ENCODE measurements around the gene DNAL4.

Gene DNAL4

DNA sequence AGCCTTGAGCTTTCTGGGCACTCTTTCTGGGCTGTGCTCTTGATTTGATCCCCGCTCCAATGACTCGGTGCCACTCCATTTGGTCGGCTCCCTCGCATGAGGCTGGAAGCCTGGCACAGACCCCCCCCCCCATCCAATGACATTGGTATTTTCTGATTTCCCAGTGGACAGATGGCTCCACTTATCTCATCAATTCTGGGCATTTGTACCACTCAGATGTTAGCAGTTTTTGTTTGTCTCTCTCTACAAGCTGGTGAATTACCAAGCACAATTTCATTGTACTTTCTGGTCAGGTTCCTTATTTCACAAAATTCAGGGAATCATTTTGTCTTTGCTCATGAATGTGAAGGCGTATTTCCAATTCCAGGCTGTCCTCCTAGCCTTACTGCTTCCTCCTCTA is 9.1 kb downstream of the DNAL4 start:
- no peak for DNase-seq (ENCODE audit: low spot score)

DNA sequence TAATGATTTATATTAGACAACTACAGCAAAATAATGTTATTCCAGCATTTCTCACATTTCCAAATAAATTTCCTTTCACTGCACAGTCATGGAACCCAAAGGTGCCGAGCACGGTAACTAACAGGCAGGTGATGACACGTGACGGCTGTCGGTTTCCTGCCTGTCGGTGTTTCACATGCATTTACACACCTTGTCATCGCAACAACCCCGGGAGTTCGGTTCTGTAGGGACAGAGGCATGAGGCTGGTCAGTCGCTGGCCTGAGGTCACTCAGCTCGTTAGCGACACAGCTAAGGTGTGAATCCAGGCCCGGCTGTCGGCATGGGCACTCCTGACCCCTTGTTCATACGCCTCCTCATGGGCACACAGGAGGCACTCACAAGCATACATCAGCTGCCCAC is 9.9 kb downstream of the DNAL4 start:
- DNase-seq (ENCODE audit: low spot score) = no peak

- DNase-seq (ENCODE audit: low spot score) = no peak
These were observed 10.8 kb downstream of the DNAL4 start for GRCh38 chr22:38783095-38783615.

- DNase-seq (ENCODE audit: low spot score) = no peak
These were observed 11.4 kb downstream of the DNAL4 start for GRCh38 chr22:38782402-38783094.

- DNase-seq (ENCODE audit: low spot score) = no peak
These were observed 12.9 kb downstream of the DNAL4 start for GRCh38 chr22:38781033-38781432.

- DNase-seq (ENCODE audit: low spot score) = no peak
These were observed 16.8 kb downstream of the DNAL4 start for GRCh38 chr22:38777087-38777671.

GRCh38 chr22:38776086-38776485 is 17.9 kb downstream of the DNAL4 start:
- no peak for DNase-seq (ENCODE audit: low spot score)

DNA sequence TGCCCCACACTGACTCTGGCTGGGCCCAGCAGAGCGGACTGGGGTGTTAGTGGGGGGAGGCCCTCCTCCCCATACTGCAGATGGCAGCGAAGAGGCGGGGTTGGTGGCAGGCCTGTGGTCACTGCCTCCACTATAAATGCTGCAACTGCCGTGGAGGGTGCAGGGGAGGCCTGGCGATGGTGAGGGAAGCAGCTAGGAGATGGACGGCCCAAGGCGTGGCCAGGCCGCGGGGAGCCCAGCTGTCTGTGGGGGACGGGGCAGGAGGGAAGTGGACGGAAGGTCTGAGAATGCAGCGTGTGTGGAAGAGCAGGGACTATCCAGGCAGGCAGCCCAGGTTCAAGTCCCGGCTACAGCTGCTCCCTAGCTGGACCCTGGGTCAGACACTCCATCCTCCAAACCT is 18.3 kb downstream of the DNAL4 start:
- DNase-seq (ENCODE audit: low spot score) = no peak

DNA sequence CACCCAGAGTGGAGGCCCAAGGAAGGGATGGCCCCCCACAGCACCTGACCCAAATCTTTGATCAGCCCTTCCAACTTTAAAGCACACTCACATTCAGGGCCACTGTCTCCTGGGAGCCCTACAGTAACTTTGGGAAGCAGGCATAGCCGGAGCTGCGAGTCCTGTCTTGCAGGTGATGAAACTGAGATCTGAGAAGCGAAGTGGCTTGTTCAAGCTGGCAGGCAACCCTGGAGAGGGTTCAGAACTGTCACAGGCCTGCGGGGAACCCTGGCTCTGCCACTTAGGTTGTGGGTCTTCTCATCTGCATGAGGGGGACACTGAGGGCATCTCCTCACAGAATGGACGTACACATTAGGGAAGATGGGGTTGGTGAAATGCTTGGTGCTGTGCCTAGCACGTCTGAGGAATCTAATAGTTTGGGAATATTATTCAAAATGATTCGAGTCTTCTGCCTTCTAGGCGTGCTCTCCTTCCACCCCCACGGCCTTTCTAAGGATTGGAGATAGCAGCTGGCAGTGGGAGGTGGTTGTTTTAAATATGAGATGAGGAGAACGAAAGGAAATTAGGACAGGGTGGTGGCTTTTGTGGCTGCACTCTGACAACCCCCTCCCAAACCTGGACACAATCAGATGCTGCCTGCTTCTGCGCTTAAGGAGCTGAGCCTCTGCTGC is 19.3 kb downstream of the DNAL4 start:
- DNase-seq (ENCODE audit: low spot score) = no peak

- no peak for DNase-seq (ENCODE audit: low spot score)
These were observed 20.5 kb downstream of the DNAL4 start for GRCh38 chr22:38773363-38773946.

- no peak for DNase-seq (ENCODE audit: low spot score)
These were observed 21.4 kb downstream of the DNAL4 start for GRCh38 chr22:38772623-38772873.

GRCh38 chr22:38770257-38770949 is 23.5 kb downstream of the DNAL4 start:
- no peak for DNase-seq (ENCODE audit: low spot score)

- no peak for DNase-seq (ENCODE audit: low spot score)
These were observed 25.9 kb downstream of the DNAL4 start for GRCh38 chr22:38768036-38768435.

GRCh38 chr22:38767313-38767712 is 26.6 kb downstream of the DNAL4 start:
- no peak for DNase-seq (ENCODE audit: low spot score)

- DNase-seq (ENCODE audit: low spot score) = peak; percentile 94
These were observed 27.7 kb downstream of the DNAL4 start for GRCh38 chr22:38766076-38766777.

- DNase-seq (ENCODE audit: low spot score) = no peak
These were observed 31.4 kb downstream of the DNAL4 start for GRCh38 chr22:38762551-38762983.

DNA sequence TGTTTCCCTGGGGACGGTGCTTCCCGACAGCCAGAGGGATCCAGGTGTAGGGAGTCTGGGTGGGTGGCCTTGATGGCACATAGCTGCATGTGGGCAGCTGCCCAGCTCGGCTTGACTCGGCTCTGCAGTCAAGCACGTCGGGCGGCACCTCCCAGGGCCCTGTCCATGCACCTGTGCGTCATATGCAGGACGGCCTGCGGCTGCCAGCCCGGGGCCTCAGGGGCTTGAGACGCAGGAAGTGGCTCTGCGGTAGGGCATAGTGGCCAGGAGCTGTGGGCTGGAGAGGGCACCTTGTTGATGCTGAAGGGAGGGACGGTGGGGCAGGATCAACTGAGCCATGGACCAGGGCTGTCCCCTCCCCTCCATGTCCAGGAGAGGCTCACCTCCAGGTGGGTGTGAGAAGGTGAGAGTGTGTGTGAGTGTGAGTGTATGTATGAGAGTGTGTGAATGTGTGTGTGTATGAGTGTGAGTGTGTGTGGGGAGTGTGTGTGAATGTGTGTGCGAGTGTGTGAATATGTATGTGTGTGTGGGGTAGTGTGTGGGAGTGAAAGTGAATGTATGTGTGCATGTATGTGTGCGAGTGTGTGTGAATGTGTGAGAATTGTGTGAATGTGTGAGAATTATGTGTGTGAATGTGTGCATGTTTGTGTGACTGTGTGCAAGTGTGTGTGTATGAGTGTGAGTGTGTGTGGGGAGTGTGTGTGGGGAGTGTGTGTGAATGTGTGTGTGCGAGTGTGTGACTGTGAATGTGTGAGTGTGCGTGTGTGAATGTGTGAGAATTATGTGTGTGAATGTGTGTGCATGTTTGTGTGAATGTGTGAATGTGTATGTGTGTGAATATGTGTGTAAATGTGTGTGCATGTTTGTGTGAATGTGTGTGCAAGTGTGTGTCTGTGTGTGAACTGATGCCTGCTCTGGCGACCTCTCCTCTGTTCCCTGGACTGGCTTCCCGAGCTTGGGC is 32.5 kb downstream of the DNAL4 start:
- DNase-seq (ENCODE audit: low spot score) = no peak

DNA sequence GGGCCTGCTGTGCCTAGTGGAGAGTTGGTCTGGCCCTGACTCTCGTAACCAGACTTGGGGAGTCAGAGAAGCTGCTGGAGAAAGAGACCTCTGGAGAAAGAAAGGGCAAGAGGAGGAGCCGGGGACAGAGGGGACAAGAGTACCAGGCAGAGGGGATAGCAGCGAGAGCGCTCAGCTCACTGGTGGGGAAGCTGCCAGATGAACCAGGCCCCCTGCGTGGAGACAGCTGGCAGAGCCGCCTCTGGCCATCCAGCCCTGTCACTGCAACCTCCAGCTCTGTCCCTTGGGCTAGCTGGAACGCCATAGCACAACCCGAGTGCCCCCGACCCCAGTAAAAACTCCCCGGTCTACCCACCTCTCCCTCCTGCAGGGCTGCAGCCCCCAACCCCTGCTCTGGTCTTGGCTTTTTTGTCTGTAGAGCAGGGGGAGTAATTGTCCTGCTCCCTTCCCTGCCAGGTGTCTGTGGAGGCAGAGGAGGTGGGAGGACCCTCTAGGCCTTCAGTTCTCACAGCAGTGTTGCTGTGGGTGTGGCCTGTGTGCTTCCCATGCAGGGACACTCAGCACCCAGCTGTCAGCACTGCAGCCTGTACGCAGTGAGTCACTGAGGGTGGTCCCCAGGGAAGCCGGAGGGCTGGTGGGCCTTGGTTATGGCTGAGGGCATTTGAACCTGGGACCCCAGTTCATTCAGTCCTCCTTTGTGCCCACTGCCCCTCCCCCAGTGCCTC is 33.3 kb downstream of the DNAL4 start:
- no peak for DNase-seq (ENCODE audit: low spot score)

DNA sequence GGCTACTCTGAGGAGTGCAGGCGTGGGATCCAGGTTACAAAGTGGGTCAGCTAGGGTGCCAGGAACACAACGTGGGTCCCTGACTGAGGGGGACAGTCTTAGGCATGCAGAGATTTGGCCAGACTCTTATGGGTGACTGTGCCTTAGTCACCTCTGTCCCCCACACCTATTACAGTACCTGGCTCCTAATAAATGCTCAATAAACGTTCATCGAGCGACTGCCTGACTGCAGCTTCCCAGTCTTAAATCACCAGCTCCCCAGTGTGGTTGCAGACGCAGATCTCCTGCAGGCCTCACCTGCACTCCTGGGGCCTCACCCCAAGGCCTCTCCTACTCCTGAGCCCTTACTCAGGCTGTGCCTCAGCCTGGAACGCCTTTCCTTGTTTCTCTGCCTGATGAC is 34.9 kb downstream of the DNAL4 start:
- DNase-seq (ENCODE audit: low spot score) = no peak

Measured in HuH-7 (cell line).